HG03565 (cell line): ENCODE results near the gene ZNF518B.
"Not testable (repeated sequence)": the region's sequence is repeated elsewhere in the genome, so short reads cannot be mapped to it uniquely, and the experiment has no call there.

Source experiments
- ATAC-seq: cut with Tn5 transposase; IDR thresholded peaks from one replicate; pipeline ENCODE4 v1.9.1; 2021; ENCODE audit warnings: mild to moderate bottlenecking, moderate library complexity; ENCODE audit not compliant: unreplicated experiment

Gene ZNF518B

DNA sequence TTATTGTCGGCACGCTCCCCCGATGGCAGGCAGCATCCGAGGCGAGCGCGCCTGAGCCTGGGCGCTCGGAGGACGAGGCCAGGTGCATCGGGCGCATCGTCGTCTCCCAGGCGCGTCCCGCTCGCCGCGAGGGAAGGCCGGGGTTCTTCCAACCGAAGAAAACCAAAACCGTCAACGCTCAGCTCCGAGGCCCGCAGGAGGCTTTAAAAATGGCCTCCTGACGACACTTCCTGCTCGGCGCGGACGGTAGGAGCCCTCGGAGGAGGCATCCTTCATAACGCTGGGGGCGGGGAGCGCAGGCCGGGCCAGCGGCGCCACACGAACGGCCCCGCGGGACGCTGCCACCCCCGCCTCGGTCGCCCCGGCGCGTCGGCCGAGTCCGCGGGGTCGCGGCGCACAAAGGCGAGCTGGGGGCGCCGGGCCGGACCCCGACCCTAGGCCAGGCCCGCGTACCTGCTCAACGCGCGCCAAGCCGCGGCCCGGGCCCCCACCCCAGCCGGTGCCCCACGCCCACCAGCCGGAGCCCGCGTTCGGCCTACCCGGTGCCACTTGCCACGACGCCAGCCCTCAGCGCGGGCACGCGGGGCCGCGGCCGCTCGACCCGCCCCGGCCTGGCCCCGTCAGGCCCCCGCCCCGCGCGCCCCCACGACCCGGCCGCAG, 501 bp downstream of the ZNF518B start:
- ATAC-seq = peak; percentile 40

DNA sequence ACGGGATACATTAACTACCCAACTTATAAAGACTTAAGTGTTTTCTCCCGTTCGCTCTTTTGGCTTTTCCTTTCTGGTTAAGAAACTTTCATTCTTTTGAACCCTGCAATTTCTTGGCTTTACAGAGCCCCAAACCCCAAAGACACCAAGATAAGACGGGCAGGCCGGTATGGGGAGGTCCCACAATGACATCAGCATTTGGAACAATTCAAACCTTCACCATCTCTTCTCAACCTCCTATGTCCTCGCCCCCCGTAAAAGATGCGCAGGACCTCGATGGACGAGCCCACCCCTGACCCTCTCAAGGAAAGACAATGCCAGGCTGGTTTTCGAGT, 999 bp downstream of the ZNF518B start:
- ATAC-seq = no peak

DNA sequence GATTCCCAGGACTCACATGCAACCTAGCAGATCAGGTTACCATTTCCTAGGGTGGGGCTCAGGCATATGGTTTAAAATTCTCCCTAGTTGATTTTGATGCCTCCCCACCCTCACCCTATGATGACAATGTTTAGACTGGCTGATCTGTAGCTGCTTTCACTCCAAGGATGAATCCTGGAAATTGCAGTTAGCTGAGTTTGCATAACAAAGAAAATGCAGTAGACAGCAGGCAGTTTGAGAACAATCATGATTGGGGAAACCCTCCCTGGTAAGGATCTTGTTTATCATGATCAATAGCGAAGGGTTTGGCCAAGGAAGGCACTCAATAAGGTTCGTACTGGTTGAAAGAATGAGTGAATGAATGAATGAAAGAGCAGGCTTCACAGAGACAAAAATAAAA, 2.1 kb downstream of the ZNF518B start:
- no peak for ATAC-seq

DNA sequence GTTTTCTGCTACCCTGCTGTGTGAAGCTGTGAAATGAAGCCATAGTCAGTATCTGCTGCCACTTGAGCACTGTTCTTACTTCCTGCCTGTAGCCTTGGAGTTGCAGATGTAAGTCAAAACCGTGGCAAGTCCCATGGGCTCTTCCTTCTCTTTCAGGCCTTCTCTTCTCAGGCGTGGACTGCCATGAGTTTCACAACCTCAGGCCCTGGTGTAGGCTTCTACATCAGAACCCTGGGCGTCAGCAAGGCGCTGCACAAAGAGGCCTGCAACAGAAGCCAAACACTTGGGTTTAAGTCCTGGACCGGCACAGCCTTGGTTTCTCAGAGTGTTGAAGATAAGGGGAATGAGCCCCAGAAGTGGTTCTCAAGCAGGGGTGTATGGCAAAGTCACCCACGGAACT, 2.5 kb downstream of the ZNF518B start:
- no peak for ATAC-seq

DNA sequence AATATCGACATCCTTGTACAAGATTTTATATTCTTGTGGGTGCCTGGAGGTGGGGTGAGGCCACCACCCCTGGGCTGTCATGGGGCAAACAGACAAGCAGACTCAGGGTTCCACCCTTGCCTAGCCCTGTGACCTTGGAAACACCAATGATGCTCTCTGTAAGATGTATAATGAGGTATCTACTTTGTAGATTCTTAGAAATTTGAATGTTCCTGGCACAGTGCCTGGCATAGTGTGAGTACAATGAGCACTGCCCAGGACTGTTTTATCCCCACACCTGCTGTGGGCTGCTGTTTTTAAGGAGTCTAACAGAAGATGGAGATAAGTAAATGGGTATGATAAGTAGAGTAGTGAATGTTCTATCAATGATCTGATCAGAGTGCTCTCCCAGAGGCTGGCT, 3.1 kb downstream of the ZNF518B start:
- ATAC-seq = no peak

DNA sequence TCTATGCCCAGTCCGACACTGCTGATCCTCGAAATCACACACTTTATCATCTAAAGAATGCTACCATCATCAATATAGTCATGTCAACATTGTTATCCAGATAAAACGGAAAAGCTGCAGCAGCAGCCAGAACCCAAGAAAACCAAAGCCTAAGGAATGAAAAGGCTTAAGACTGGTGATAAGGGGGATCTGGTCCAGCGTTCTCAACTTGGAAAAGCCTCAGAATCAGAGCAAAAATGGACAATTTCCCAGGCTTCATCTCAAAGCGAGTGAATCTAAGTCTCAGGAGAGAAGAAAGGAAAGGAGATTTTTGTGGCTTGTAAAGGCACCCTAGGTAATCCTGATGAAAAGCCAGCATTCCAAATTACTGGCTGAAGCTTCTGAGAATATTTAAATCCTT, 8.2 kb downstream of the ZNF518B start:
- no peak for ATAC-seq

DNA sequence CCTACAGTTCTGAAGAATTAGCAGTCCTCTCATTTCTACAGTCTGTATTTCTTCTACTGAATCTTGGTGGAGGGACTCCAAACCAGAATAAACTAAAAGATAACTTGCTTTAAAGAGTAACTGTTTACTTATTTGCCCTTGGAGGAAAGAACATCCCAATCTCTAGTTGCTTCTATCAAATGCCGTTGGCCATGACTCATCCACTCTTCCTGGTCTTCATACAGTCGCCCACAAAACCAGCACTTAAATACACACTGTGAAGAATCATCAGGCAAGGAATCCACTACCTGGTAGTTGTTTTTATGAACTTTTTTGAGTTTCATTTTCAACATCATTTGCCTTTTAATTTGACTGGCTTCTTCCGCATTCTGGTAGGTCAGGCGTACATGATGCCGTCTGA, 14.2 kb downstream of the ZNF518B start:
- ATAC-seq = no peak

DNA sequence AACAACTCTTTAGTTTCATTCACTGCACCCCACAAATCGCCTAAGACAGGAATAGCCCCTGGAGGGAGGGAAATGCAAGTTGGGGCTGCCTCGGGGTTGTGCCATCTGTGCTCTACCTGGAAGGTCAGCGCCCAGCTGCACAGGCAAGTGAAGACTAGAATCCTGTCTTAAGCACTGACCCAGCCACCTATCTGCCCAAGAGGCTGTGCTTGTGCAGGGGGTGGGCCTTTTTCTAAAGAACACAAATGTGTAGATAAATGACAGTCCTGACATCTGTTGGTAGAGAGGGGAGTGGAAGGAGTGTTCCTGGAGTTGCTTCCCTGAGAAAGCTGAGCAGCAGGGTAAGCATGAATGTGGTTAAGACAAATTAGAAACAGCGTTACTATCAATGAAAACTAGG, 15.7 kb downstream of the ZNF518B start:
- no peak for ATAC-seq

DNA sequence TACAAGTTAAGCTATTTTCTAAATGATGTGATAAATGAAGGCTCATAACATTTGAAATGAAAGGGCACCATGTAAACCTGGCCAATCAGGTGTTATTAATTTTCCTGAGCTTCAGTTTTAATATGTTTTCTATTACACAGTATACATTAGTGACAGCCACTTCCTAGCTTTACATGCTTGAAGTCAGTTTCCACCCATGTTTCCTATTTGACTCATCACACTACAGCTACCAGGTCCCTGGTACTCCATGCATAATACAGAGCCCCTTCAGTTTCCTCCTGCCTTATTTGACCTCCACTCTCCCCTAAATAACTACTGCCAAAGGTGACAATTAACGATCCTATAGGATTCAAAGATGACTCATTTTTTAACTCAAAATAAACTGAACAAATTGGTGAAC, 18.3 kb downstream of the ZNF518B start:
- peak; percentile 78 for ATAC-seq

DNA sequence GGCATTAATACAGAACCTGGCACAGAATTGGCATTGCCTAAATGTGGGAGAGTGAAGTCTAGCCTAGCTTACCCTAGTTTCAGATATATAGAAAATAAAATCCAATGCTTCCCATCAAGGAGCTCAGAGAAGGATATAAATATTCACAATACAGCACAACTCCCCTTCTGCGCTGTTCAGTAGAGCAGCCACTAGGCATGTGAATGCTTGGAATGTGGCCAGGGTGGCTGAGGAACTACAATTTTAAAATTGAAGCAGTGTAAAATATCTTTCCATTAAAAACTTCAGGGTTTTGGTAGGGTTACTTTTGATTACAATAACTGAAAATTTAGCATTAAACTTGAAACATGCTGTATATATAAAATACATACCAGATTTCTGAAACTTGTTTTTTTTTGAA, 19.5 kb downstream of the ZNF518B start:
- ATAC-seq = no peak

DNA sequence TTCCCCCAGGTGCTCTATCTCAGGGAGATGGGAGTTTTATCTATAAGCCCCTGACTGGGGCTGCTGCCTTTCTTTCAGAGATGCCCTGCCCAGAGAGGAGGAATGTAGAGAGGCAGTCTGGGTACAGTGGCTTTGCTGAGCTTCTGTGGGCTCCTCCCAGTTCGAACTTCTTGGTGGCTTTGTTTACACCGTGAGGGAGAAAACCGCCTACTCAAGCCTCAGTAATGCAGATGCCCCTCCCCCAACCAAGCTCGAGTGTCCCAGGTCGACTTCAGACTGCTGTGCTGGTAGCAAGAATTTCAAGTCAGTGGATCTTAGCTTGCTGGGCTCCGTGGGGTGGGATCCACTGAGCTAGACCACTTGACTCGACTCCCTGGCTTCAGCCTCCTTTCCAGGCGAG, 29.5 kb downstream of the ZNF518B start:
- ATAC-seq = not testable (repeated sequence)

DNA sequence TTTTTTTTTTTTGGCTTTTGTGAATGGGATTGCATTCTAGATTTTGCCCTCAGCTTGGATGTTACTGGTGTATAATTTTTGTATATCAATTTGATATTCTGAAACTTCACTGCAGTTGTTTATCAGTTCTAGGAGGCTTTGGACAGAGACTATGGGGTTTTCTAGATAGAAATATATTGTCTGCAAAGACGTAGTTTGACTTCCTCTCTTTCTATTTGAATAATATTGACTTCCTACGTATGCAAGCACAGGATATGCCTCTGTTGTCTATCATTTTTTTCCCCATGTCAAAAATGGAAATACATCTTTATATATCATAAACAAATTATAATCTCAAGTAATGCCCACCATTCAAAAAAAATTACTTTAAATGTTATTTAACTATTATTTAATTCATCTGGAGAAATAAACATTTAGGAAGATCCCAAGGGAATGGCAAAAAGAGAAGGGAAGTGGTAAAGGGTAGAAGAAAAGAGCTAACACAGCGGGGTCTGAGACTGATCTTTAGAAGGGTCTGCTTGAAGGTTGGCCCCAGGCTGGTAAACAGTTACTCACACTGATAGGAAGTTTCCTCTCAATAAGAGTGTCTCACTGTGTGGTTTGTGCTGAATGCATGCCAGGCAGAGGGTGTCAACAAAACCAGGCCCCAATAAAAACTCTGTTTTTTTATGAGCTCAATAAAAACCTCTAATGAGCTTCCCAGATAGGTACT, 35.7 kb downstream of the ZNF518B start:
- ATAC-seq = no peak

DNA sequence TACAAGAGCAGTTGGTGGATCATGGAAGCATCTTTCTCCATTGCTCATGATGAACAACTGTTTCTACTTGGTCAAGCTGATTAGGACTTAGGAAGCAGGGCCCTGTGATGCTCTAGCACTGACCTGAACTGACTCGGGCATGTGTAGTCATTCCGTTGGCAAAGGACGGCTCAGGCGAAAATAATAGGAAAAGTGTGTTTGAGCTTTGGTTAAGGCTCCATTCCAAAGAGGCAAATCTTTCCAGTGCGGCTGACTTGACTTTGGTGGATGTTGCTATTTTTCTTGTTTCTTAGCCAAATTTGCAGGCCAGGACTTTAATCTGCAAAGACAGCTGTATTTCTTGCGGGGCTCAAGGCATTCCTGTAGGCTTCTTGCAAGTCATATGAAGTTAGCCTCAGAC, 39.5 kb downstream of the ZNF518B start:
- no peak for ATAC-seq

DNA sequence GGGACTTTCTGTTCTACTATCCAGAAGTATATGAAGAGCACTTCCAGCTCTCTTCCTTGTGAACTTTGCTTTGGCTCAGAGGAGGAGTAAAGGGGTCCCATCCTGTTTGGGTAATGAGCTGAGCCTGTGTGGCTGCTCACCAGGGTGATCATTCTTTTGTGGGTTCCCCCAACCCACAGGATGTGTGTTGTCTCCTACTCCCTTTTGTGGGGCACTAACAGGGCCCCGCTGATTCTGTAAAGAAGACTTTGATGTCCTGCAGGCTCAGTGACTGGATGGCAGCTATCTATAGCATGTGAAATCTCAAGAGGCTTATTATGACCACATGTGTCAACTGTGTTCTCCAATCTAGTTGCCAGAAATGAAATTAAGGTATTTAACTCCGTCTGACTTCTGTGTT, 40.8 kb downstream of the ZNF518B start:
- ATAC-seq = no peak

DNA sequence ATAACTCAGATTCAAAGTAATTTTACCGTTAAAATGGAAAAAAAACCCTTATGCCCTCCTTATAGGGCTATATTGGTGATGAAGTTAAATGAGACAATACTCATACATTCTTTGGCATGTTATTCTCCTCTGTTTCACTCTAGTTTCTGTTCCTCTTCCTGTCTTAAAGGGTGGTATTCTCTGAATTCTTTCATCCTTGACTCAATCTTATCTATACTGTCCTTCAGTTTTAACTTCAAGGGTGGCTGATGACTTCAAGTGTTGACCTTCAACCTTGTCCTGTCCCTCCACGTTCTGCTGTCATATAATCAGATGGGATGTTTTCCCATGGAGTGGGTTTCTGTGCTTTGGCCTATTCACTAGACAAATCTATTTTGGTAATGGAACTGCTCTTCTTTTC, 44.0 kb downstream of the ZNF518B start:
- peak; percentile 97 for ATAC-seq

DNA sequence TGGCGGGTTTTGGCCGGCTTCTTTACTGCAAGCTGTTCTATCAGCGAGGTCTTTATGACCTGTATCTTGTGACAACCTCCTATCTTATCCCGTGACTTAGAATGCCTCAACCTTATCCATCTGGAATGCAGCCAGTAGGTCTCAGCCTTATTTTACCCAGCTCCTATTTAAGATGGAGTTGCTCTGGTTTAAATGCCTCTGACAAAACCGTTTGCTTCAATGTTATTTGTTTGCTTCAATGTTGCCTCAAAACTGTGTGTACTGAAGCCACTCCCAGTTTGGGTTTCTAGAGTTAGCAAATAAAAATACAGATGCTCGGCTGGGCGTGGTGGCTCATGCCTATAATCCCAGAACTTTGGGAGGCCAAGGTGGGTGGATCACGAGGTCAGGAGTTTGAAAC, 51.6 kb downstream of the ZNF518B start:
- ATAC-seq = no peak

DNA sequence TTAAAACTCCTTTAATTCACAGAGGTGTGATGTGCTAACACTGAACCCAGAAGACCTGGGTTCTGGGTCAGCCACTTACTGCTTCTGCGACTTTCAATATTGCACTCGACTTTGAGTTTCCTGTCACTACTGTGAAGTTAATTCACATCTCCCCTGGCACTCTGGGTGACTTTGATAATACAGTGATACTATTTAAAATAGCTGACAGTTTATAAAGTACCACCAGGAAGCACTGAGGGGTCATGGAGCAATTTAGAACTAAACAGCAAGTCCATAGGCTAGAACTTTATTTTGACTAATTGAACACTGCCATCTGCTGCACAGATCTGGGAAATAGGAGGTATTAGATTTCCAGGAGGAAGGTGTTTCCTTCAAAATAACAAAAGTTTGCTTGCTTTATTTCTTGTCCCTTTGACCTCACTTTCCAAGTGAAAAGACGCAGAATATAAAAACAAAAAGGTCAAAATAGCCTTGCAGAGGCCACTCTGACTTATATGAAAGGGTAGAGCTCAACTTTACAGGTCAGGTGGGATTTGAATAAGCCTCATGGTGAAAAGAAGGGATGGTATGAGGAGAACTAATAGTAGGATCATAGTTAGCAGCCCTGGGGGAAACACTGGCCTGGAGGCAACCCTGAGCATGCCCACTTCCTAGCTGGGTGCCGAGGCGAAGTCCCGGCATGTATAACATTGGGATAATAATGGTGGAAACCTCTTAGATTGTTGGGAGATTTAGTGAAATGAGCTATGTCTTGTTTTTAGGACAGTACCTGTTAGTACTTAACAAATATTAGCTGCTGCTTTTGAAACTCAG, 53.4 kb downstream of the ZNF518B start:
- no peak for ATAC-seq

DNA sequence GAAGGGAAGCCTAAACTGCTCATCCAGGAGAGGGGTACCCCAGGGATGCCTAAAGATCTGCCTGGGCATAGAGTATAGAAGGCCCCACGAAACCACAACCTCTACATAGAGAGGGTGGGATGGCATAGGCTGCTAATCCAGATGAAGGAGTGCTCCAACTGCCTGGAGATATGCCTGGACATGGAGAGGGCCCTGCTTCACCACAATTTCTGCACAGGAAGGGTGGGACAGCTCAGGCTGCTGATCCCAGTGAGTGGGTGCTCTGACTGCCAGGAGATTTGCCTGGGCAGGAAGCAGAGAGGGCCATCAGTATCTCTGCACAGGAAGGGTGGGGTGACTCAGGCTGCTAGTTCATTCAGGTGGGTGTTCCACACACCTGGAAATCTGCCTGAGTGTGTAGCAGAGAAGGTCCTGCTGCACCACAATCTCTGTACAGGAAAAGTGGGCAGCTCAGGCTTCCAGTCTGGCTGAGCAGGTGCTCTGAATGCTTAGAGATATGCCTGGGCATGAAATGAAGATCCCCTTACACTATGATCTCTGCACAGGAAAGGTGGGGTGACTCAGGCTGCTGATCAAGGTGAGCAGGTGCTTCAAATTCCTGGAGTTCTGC, 61.1 kb downstream of the ZNF518B start:
- ATAC-seq = no peak
